K562 (cell line): ENCODE results near the gene RELL2. TPM values are rescaled to one million over a fixed set of nuclear protein-coding genes. Genes with fewer than 3 reads are reported as not detected.

ENCODE experiments used
- HSF4 ChIP-seq: fragments of 250-450 bp; sonication (Bioruptor Pico); IDR thresholded peaks from 2 replicates; pipeline ENCODE4 v2.1.2; 2022; ENCODE audit warnings: mild to moderate bottlenecking, moderate library complexity, borderline replicate concordance
- KHSRP ChIP-seq: fragments of 450-650 bp; IDR thresholded peaks from 2 replicates; pipeline ENCODE4 v1.6.1; 2017
- LARP7 ChIP-seq: fragments of 450-650 bp; IDR thresholded peaks from 2 replicates; pipeline ENCODE4 v1.6.1; 2016
- MED1 ChIP-seq: sonication (generic); formaldehyde crosslinking; IDR thresholded peaks from 2 replicates; pipeline ENCODE4 v1.8.1; 2023; ENCODE audit warnings: missing genetic modification reagents, borderline replicate concordance
- MYBL2 ChIP-seq, 2 experiments: fragments of 450-650 bp in 1 of 2; sonication (generic) in 1 of 2; formaldehyde crosslinking in 1 of 2; IDR thresholded peaks; 2 replicates each; pipeline versions ENCODE4 v1.6.1 to v1.8.1; 2017 to 2022; ENCODE audit warnings: borderline replicate concordance in 1 of 2, inconsistent platforms in 1 of 2, low read depth in 1 of 2, mild to moderate bottlenecking in 1 of 2, missing genetic modification reagents in 1 of 2, moderate library complexity in 1 of 2
- NELFE ChIP-seq: IDR thresholded peaks from 2 replicates; pipeline ENCODE4 v1.6.1; 2011; ENCODE audit warnings: mild to moderate bottlenecking; ENCODE audit not compliant: insufficient read depth, insufficient read length
- NFYB ChIP-seq: IDR thresholded peaks from 2 replicates; pipeline ENCODE4 v1.6.1; 2011; ENCODE audit warnings: mild to moderate bottlenecking, moderate library complexity; ENCODE audit not compliant: insufficient read length; ENCODE audit errors: extremely low read depth
- POLR2A ChIP-seq: fragments of 450-650 bp; conservative IDR thresholded peaks from 2 replicates; pipeline ENCODE4 v1.6.1; 2016
- SETDB1 ChIP-seq: IDR thresholded peaks from one replicate; pipeline ENCODE4 v1.6.1; 2012; ENCODE audit warnings: low read length, control low read depth, inconsistent platforms
- SIX5 ChIP-seq, 2 experiments: IDR thresholded peaks; 2 replicates each; pipeline ENCODE4 v1.6.1; 2011; ENCODE audit warnings: low read length in 2 of 2, borderline replicate concordance in 1 of 2, low read depth in 1 of 2, mild to moderate bottlenecking in 1 of 2, moderate library complexity in 1 of 2; ENCODE audit not compliant: insufficient read depth in 1 of 2
- SMC3 ChIP-seq: conservative IDR thresholded peaks from 2 replicates; pipeline ENCODE4 v1.6.1; 2011; ENCODE audit warnings: low read depth, low read length, improper control_type of control experiment; ENCODE audit not compliant: insufficient read depth
- TCFL5 ChIP-seq: fragments of 250-450 bp; sonication (Bioruptor Pico); conservative IDR thresholded peaks from 2 replicates; pipeline ENCODE4 v1.6.1; 2021; ENCODE audit warnings: mild to moderate bottlenecking, moderate library complexity, matching md5 sums
- ZNF232 ChIP-seq: sonication (generic); formaldehyde crosslinking; IDR thresholded peaks from 2 replicates; pipeline ENCODE4 v1.8.0; 2022; ENCODE audit warnings: mild to moderate bottlenecking, missing genetic modification reagents
- ZNF561 ChIP-seq: fragments of 450-650 bp; formaldehyde crosslinking; conservative IDR thresholded peaks from 2 replicates; pipeline ENCODE4 v1.4.0; 2020; ENCODE audit warnings: mild to moderate bottlenecking, moderate library complexity
- ZNF77 ChIP-seq: fragments of 250-450 bp; sonication (Bioruptor Pico); IDR thresholded peaks from 2 replicates; pipeline ENCODE4 v1.5.0; 2020
- polyA plus RNA-seq, 8 experiments: library from polyadenylated mRNA; depleted of rRNA in 4 of 8; stranded (reverse) in 5 of 8; unstranded in 3 of 8; fragments of >200 nt; fragmentation: Nextera tagmentation in 2 of 8; fragmentation: Illumina TruSeq in 1 of 8; extraction: Ambion mirVana in 2 of 8; extraction: Trizol in 1 of 8; gene quantifications; 2 replicates each; pipeline versions ENCODE4 v1.2.1 to v1.2.3, GENCODE V29; 2011 to 2014; ENCODE audit warnings: inconsistent platforms in 1 of 8, missing spikeins in 1 of 8
- total RNA-seq, 7 experiments: library from RNA; depleted of rRNA in 6 of 7; stranded (reverse); fragments of >200 nt in 6 of 7; fragmentation: Illumina TruSeq in 2 of 7; extraction: Trizol in 2 of 7; gene quantifications; 2 replicates each; pipeline versions ENCODE4 v1.2.1 to v1.2.3, GENCODE V29; 2011 to 2021; ENCODE audit warnings: low replicate concordance in 1 of 7
- TF ChIP-seq, protein P1 (sequence below), 2 experiments: fragments of 450-650 bp; formaldehyde crosslinking in 1 of 2; IDR thresholded peaks; 2 replicates each; pipeline versions ENCODE4 v1.4.0 to v1.6.1; 2014 to 2020; ENCODE audit warnings: mild to moderate bottlenecking in 2 of 2, borderline replicate concordance in 1 of 2, low read depth in 1 of 2
- TF ChIP-seq, protein P2 (sequence below): sonication (generic); formaldehyde crosslinking; IDR thresholded peaks from 2 replicates; pipeline ENCODE4 v1.8.0; 2022; ENCODE audit warnings: missing genetic modification reagents, mild to moderate bottlenecking, borderline replicate concordance

RELL2 gene
- total and polyA plus RNA-seq, 9 of the 15 experiments (the other 6 are each of a cell fraction or from before 2014, with no cell fraction given) = 0.06 to 36.0 (median 14.3) TPM

DNA sequence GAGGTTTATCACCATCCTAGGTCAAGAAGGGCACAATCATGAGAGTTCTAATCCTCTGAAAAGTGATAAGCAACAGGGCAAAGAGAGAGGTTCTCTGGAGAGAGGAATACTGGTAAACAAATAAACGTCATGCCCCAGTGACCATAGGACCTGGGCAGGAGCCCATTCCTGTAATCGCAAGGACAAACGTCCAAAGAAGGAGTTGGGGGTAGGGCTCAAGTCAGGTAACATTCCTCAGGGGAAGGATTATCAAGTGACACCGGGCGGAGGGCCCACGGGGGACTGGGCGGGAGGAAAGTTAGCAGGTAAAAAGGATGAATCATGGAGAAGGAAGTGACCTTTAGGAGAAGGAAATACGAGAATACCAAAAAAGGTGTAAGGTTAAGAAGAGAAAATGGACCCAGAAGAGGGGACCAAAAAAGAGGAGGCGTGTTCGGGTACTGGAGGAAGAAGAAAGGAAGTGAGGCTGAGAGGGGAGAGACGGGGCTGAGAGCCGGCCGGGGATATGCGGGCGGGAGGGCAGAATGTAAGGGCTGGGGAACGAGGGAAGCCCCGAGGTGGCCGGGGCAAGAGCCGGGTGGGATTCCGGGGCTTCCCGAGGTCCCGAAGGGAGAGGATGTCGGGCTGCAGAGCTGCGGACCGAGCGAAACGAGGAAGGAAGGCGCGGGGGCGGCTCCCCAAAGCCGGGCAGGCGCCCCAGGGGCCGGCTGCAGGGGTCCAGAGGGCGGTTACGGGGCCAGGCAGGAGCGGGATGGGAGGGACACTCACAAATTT is 18.6 kb upstream of the RELL2 start (continued):
- no peak for TF ChIP-seq SETDB1
- peak; percentile 57 for TF ChIP-seq POLR2A
- no peak for TF ChIP-seq SMC3
- TF ChIP-seq, protein P1, sequence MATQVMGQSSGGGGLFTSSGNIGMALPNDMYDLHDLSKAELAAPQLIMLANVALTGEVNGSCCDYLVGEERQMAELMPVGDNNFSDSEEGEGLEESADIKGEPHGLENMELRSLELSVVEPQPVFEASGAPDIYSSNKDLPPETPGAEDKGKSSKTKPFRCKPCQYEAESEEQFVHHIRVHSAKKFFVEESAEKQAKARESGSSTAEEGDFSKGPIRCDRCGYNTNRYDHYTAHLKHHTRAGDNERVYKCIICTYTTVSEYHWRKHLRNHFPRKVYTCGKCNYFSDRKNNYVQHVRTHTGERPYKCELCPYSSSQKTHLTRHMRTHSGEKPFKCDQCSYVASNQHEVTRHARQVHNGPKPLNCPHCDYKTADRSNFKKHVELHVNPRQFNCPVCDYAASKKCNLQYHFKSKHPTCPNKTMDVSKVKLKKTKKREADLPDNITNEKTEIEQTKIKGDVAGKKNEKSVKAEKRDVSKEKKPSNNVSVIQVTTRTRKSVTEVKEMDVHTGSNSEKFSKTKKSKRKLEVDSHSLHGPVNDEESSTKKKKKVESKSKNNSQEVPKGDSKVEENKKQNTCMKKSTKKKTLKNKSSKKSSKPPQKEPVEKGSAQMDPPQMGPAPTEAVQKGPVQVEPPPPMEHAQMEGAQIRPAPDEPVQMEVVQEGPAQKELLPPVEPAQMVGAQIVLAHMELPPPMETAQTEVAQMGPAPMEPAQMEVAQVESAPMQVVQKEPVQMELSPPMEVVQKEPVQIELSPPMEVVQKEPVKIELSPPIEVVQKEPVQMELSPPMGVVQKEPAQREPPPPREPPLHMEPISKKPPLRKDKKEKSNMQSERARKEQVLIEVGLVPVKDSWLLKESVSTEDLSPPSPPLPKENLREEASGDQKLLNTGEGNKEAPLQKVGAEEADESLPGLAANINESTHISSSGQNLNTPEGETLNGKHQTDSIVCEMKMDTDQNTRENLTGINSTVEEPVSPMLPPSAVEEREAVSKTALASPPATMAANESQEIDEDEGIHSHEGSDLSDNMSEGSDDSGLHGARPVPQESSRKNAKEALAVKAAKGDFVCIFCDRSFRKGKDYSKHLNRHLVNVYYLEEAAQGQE (IDR thresholded peaks at IDR 0.05; ENCODE audit: borderline replicate concordance) = no peak
- TF ChIP-seq, protein P1 (CRISPR knock-in tag; IDR thresholded peaks at IDR 0.05; ENCODE audit: low read depth) = no peak
- TF ChIP-seq, protein P2, sequence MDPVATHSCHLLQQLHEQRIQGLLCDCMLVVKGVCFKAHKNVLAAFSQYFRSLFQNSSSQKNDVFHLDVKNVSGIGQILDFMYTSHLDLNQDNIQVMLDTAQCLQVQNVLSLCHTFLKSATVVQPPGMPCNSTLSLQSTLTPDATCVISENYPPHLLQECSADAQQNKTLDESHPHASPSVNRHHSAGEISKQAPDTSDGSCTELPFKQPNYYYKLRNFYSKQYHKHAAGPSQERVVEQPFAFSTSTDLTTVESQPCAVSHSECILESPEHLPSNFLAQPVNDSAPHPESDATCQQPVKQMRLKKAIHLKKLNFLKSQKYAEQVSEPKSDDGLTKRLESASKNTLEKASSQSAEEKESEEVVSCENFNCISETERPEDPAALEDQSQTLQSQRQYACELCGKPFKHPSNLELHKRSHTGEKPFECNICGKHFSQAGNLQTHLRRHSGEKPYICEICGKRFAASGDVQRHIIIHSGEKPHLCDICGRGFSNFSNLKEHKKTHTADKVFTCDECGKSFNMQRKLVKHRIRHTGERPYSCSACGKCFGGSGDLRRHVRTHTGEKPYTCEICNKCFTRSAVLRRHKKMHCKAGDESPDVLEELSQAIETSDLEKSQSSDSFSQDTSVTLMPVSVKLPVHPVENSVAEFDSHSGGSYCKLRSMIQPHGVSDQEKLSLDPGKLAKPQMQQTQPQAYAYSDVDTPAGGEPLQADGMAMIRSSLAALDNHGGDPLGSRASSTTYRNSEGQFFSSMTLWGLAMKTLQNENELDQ (CRISPR knock-in tag) = no peak
- no peak for TF ChIP-seq HSF4 (CRISPR knock-in tag)
- TF ChIP-seq ZNF561 (CRISPR knock-in tag) = no peak
- no peak for TF ChIP-seq TCFL5
- no peak for TF ChIP-seq KHSRP
- no peak for TF ChIP-seq MYBL2 (IDR thresholded peaks at IDR 0.05; ENCODE audit: low read depth)
- TF ChIP-seq MYBL2 (CRISPR knock-in tag; IDR thresholded peaks at IDR 0.05; ENCODE audit: borderline replicate concordance) = no peak
- TF ChIP-seq NFYB = no peak
- TF ChIP-seq ZNF77 (CRISPR knock-in tag) = no peak
- TF ChIP-seq LARP7 = no peak
- no peak for TF ChIP-seq MED1 (CRISPR knock-in tag)
- no peak for TF ChIP-seq NELFE
- TF ChIP-seq ZNF232 = no peak
- TF ChIP-seq SIX5 (IDR thresholded peaks at IDR 0.05; ENCODE audit: borderline replicate concordance in 1 of 2, insufficient read depth in 1 of 2, low read depth in 1 of 2, low read length in 2 of 2) = no peak
